HG03439 (cell line): ENCODE data around the gene NSL1.
"Not testable (repeated sequence)": the region's sequence is repeated elsewhere in the genome, so short reads cannot be mapped to it uniquely, and the experiment has no call there.

Source experiments
- ATAC-seq: cut with Tn5 transposase; IDR thresholded peaks from one replicate; pipeline ENCODE4 v1.9.1; 2021; ENCODE audit warnings: mild to moderate bottlenecking, moderate library complexity; ENCODE audit not compliant: unreplicated experiment

The NSL1 gene

DNA sequence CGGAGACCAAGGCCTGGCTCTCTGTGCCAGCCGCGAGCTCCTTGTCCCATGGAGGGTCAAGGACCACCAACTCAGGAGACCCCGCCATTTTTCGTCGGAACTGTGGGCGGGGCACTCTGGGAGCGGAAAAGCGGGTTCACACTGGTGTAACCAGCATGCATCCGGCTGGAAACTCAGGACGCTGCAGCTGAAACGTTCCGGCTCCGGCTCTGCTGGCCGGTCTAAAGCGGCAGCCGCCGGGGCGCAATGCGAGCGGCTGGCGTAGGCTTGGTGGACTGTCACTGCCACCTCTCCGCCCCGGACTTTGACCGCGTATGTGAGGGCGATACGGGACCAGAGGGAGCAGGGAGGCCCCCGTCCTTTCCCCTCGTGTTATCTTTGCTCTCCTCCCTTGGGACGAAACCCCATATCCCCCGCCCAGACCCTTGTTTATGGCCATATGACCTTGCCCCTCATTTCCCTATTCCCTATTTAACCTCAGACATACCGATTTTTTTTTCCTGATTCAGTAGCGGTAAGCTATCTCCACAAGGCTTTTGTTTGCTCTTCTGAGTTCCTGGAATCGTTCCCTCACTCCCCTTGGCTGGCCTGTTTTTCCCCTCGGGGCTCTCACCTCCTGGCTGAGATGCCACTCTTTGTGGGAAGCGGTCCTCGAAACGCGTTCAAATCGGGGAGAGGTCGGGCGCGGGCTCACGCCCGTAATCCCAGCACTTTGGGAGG, at the start of gene NSL1, which contains the start of gene TATDN3:
NSL1 (minus strand) TSS at position 102 of the 720 bp plus-strand sequence; CDS start at position 88, 14 bp downstream.
TATDN3 (plus strand) TSS at position 219 of the 720 bp plus-strand sequence; CDS start at position 247, 28 bp downstream.
- ATAC-seq, result peak; percentile 72

DNA sequence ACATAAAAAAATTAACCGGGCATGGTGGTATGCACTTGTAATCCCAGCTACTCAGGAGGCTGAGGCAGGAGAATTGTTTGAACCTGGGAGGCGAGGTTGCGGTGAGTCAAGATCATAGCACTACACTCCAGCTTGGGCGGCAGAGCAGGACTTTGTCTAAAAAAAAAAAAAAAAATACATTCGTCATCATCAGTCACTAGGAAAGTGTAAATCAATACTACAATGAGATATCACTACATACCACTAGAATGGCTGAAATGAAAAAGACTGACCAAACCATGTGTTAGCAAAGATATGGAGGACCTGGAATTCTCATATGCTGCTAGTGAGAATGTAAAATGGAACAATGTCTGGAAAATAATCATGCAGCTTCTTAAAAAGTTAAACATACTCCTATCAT, 46.6 kb upstream of the NSL1 start:
- ATAC-seq, result no peak

GRCh38 chr1:212833211-212834207, 41.9 kb upstream of the NSL1 start:
- not testable (repeated sequence) for ATAC-seq

DNA sequence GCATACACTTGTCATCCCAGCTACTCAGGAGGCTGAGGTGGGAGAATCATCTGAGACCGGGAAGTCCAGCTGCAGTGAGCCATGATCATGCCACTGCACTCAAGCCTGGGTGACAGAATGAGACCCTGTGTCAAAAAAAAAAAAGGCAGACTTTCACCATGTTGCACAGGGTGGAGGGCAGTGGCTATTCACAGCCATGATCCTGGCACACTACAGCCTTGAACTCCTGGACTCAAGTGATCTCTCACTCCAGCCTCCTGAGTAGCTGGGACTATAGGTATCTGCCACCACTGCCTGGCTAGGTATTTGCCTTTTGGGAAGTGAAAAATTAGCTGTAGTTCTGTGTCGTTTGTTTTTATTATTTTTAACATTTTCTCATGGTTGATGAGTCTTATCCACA, 36.8 kb upstream of the NSL1 start:
- ATAC-seq, result no peak

- no peak for ATAC-seq
Observed at GRCh38 chr1:212827831-212828278, 36.3 kb upstream of the NSL1 start.

- no peak for ATAC-seq
Observed at GRCh38 chr1:212827171-212827776, 35.7 kb upstream of the NSL1 start.

DNA sequence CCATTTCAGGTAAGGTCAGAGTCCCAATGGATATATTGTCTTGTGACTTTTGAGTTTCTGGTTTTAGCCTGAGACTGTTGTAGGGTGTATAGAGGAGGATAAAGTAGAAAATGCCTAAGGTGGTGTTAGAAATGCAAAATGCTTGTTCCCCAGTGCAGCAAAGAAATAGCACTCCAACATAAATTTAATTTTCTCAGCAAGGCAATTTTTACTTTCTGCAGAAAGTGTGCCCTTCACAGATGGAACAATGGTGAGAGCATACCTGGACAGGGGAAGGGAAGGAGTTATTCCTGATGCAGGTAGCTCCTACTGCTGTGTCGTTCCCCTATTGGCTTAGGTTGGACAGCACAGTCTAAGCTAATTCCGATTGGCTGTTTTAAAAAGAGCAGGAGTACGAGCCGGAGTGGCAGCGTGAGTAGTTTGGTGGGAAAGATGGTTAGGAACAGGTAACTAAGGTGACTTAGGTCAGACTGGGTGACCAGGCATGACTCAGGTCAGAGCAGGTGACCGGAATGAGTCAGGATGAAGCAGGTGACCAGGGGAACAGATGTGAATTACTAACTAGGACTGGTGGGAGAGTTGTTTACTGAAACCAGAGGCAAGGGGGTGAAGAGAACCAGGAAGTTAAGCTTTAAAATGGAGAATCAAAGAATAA, 34.3 kb upstream of the NSL1 start:
- no peak for ATAC-seq

GRCh38 chr1:212824201-212824600, 32.6 kb upstream of the NSL1 start:
- ATAC-seq, result no peak

- no peak for ATAC-seq
Observed at GRCh38 chr1:212822956-212823355, 31.4 kb upstream of the NSL1 start.

- ATAC-seq, result no peak
Observed at GRCh38 chr1:212820969-212821368, 29.4 kb upstream of the NSL1 start.

- peak; percentile 73 for ATAC-seq
Observed at GRCh38 chr1:212819726-212820125, 28.1 kb upstream of the NSL1 start.

- no peak for ATAC-seq
Observed at GRCh38 chr1:212816567-212817278, 25.1 kb upstream of the NSL1 start.

- no peak for ATAC-seq
Observed at GRCh38 chr1:212814537-212815334, 23.2 kb upstream of the NSL1 start.

DNA sequence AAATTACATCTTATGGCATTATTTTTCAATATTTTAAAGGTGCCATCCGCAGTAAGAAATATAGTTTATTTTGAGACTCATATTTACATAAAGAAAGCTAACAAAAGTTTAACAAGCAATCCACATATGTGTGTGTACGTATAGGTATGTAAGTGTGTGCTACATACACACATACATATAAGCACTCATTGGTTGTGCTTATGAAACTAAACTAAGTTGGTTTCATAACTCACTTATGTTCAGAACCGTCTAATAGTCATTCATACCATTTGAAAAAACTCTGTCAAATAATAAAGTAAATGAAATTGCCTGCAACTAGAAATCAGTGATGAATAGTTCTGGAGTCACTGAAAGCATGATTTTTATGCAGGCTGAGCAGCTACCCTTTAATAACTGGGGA, 14.2 kb upstream of the NSL1 start:
- ATAC-seq, result no peak

GRCh38 chr1:212797681-212798080, 6.1 kb upstream of the NSL1 start:
- ATAC-seq, result no peak

- peak; percentile 64 for ATAC-seq
Observed at GRCh38 chr1:212794561-212795014, 3.0 kb upstream of the NSL1 start.

DNA sequence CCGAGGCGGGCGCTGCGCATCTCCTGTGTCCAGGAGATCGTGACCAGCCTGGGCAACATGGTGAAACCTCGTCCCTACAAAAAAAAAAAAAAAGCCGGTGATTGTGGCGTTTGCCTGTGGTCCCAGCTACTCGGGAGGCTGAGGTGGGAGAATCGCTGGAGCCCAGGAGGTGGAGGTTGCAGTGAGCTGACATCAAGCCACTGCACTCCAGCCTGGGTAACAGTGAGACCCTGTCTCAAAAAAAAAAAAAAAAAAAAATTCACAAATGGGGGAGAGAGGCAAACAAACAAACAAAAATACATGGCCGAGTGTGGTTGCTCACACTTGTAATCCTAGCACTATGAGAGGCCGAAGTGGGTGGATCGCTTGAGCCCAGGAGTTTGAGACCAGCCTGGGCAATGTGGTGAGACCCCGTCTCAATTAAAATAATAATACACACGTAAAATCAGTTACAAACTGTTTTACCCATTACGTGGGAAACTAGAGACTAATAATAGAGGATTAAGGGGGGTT, 875 bp upstream of the NSL1 start:
- no peak for ATAC-seq

DNA sequence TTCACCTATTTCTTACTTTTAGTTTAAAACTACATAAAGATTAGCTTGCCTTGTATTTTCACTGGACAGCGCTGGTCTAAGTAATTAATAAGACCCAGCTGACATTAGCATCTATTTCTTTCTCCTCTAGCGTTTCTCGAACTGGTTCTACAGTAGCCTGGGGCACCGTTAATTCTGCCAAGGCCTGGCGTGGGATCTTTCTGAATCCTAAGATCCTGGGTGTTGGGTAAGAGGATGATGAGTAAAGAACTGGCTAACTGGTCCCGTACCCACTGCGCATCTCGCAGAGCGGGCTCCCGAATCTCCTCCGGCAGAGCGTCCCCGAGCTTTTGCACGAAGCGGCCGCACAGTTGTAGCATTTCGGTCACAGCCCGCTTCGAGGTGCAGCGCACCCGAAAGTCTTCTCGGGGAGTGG, 309 bp downstream of the NSL1 start:
- ATAC-seq, result peak; percentile 33

DNA sequence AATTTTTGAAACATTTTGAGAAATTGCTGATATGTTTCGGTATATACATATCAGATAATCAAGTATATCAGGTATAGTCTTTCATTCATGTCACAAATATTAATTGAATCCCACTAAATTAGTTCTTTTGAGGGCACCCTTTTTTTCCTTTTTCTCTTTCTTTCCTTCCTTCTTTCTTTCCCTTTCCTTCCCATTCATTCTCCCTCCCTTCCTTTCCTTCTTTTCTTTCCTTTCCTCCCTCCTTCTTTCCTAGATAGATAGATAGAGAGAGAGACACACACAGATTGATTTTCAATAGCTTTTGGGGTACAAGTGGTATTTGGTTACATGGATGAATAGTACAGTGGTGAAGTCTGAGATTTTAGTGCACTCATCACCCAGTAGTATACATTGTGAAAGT, 5.7 kb downstream of the NSL1 start:
- ATAC-seq, result no peak
